HCT116 (cell line): ENCODE results near the gene OTUB2. TPM values are rescaled to one million over a fixed set of nuclear protein-coding genes. Genes with fewer than 3 reads are reported as not detected.

ENCODE experiments used
- ATAC-seq: fragments of 200-7000 bp; cut with Tn5 transposase; 2 replicates; pipeline ENCODE4 v1.9.1; 2020; ENCODE audit warnings: mild to moderate bottlenecking, moderate library complexity
- BruUV-seq: library from RNA; stranded (reverse); fragments of 400-500 nt; replicated peaks from 2 replicates; lab custom pipeline; 2021; lab: Mats Ljungman, UMichigan
- CTCF ChIA-PET: fragments of 300-600 bp; sonication (Branson Sonifier 250); formaldehyde crosslinking; loops from one replicate; lab custom pipeline; 2021; ENCODE audit warnings: antibody characterized with exemption; lab: Charles Lee
- POLR2A ChIA-PET: fragments of 300-600, 350-600 bp; sonication (Branson Sonifier 250); formaldehyde crosslinking; loops from one replicate; lab custom pipeline; 2021; ENCODE audit warnings: antibody characterized with exemption; lab: Charles Lee
- RAD21 ChIA-PET, 2 experiments: fragments of 300-600 bp; sonication (Branson Sonifier 250); formaldehyde crosslinking; loops; one replicate each; lab custom pipeline; 2023; ENCODE audit warnings: low total read pairs in 2 of 2; ENCODE audit not compliant: uncharacterized antibody in 2 of 2, unreplicated experiment in 2 of 2, low non-redundant PET in 1 of 2; lab: Charles Lee
- DNase-seq: peaks from one replicate; pipeline ENCODE4 v3.0.0-alpha.2; 2010; ENCODE audit warnings: low read depth, low spot score
- H2AFZ ChIP-seq: fragments of 200-600 bp; shearing (Covaris generic), sonication (generic); 2 replicates; pipeline ENCODE4 v1.6.1; 2017; ENCODE audit warnings: low read depth, mixed run types, mixed read lengths, antibody characterized with exemption, low read length; ENCODE audit not compliant: poor library complexity, severe bottlenecking
- H3K27ac ChIP-seq: 2 replicates; pipeline ENCODE4 v1.5.1; 2012; ENCODE audit warnings: low read depth, low read length
- H3K27me3 ChIP-seq: fragments of 200-600 bp; sonication (generic); 2 replicates; pipeline ENCODE4 v1.6.1; 2016; ENCODE audit warnings: mixed run types, low read length, mixed read lengths; ENCODE audit not compliant: insufficient read depth
- H3K36me3 ChIP-seq, 2 experiments: fragments of 200-500 bp in 1 of 2; fragments of 200-600 bp in 1 of 2; sonication (Bioruptor generic) in 1 of 2; sonication (generic) in 1 of 2; 2 replicates each; pipeline versions ENCODE4 v1.5.1 to v1.6.1; 2014 to 2016; ENCODE audit warnings: low read length in 2 of 2, inconsistent platforms in 1 of 2, mixed read lengths in 1 of 2, mixed run types in 1 of 2; ENCODE audit not compliant: insufficient read depth in 2 of 2, control insufficient read depth in 1 of 2
- H3K4me1 ChIP-seq, 2 experiments: fragments of 200-600 bp in 1 of 2; sonication (generic) in 1 of 2; 2 replicates each; pipeline versions ENCODE4 v1.5.1 to v1.6.1; 2012 to 2017; ENCODE audit warnings: low read length in 2 of 2, inconsistent platforms in 1 of 2, mild to moderate bottlenecking in 1 of 2, mixed read lengths in 1 of 2, mixed run types in 1 of 2, moderate library complexity in 1 of 2; ENCODE audit not compliant: insufficient read depth in 2 of 2, control insufficient read depth in 1 of 2
- H3K4me2 ChIP-seq: fragments of 200-600 bp; sonication (generic); 2 replicates; pipeline ENCODE4 v1.6.1; 2017; ENCODE audit warnings: mixed run types, low read length, mixed read lengths
- H3K4me3 ChIP-seq, 2 experiments: fragments of 200-600 bp in 1 of 2; sonication (generic) in 1 of 2; replicated peaks in 1 of 2; 2 replicates each; pipeline ENCODE4 v1.5.1; 2011 to 2016; ENCODE audit warnings: low read length in 2 of 2, control low read depth in 1 of 2, low read depth in 1 of 2, mild to moderate bottlenecking in 1 of 2, mixed read lengths in 1 of 2, mixed run types in 1 of 2
- H3K79me2 ChIP-seq: fragments of 200-600 bp; sonication (generic); 2 replicates; pipeline ENCODE4 v1.6.1; 2017; ENCODE audit warnings: mild to moderate bottlenecking, mixed run types, low read length, moderate library complexity, mixed read lengths; ENCODE audit not compliant: insufficient read depth
- H3K9ac ChIP-seq: fragments of 200-600 bp; sonication (generic); 2 replicates; pipeline ENCODE4 v1.6.1; 2016; ENCODE audit warnings: low read length, mixed read lengths
- H3K9me2 ChIP-seq: fragments of 200-600 bp; sonication (generic), shearing (Covaris generic); 2 replicates; pipeline ENCODE4 v1.6.1; 2017; ENCODE audit warnings: mixed run types, mild to moderate bottlenecking, moderate library complexity; ENCODE audit not compliant: insufficient read depth
- H3K9me3 ChIP-seq, 2 experiments: fragments of 200-500 bp in 1 of 2; fragments of 200-600 bp in 1 of 2; sonication (Bioruptor generic) in 1 of 2; sonication (generic) in 1 of 2; 2 replicates each; pipeline ENCODE4 v1.6.1; 2014 to 2017; ENCODE audit warnings: low read length in 2 of 2, mixed read lengths in 2 of 2, inconsistent platforms in 1 of 2, low read depth in 1 of 2, mild to moderate bottlenecking in 1 of 2, mixed run types in 1 of 2, moderate library complexity in 1 of 2; ENCODE audit not compliant: control insufficient read depth in 1 of 2, insufficient read depth in 1 of 2
- H4K20me1 ChIP-seq: fragments of 200-600 bp; sonication (generic), shearing (Covaris generic); 2 replicates; pipeline ENCODE4 v1.6.1; 2017; ENCODE audit warnings: mixed run types, mild to moderate bottlenecking, moderate library complexity; ENCODE audit not compliant: insufficient read depth
- ATF3 ChIP-seq: IDR thresholded peaks from 2 replicates; pipeline ENCODE4 v1.6.1; 2012
- CEBPB ChIP-seq: IDR thresholded peaks from 2 replicates; pipeline ENCODE4 v1.6.1; 2012; ENCODE audit warnings: low read depth
- EZH2phosphoT487 ChIP-seq: fragments of 200-600 bp; IDR thresholded peaks from 2 replicates; pipeline ENCODE4 v1.6.1; 2018; ENCODE audit warnings: antibody characterized with exemption, borderline replicate concordance
- FOSL1 ChIP-seq: IDR thresholded peaks from 2 replicates; pipeline ENCODE4 v1.6.1; 2012; ENCODE audit warnings: low read depth
- JUND ChIP-seq: IDR thresholded peaks from 2 replicates; pipeline ENCODE4 v1.6.1; 2012
- POLR2A ChIP-seq: IDR thresholded peaks from 2 replicates; pipeline ENCODE4 v1.7.0; 2011; ENCODE audit warnings: borderline replicate concordance; ENCODE audit not compliant: insufficient read depth, insufficient read length; ENCODE audit errors: extremely low read depth
- SIN3A ChIP-seq: IDR thresholded peaks from 2 replicates; pipeline ENCODE4 v1.6.1; 2012; ENCODE audit warnings: low read depth
- SP1 ChIP-seq: IDR thresholded peaks from 2 replicates; pipeline ENCODE4 v1.6.1; 2012; ENCODE audit warnings: low read depth
- SRF ChIP-seq: IDR thresholded peaks from 2 replicates; pipeline ENCODE4 v1.6.1; 2012; ENCODE audit warnings: low read depth
- TCF7L2 ChIP-seq: IDR thresholded peaks from 2 replicates; pipeline ENCODE4 v1.7.0; 2011; ENCODE audit warnings: borderline replicate concordance, inconsistent platforms; ENCODE audit not compliant: insufficient read depth, insufficient read length; ENCODE audit errors: extremely low read depth
- ZNF274 ChIP-seq: fragments of 200-500 bp; sonication (Bioruptor generic); IDR thresholded peaks from 2 replicates; pipeline ENCODE4 v1.6.1; 2014; ENCODE audit warnings: mild to moderate bottlenecking, low read depth, low read length, inconsistent platforms
- intact Hi-C: fragments of 100-400 bp; cut with micrococcal nuclease; formaldehyde crosslinking; loops from 2 replicates; pipeline ENCODE4 v1.10.0; 2022
- total RNA-seq: library from RNA; stranded (reverse); gene quantifications from one replicate; pipeline ENCODE4 v1.2.1, GENCODE V29; 2021; ENCODE audit not compliant: unreplicated experiment
- TF ChIP-seq, protein P1 (sequence below), 3 experiments: fragments of 200-600 bp in 1 of 3; sonication (generic) in 1 of 3; IDR thresholded peaks in 2 of 3; conservative IDR thresholded peaks in 1 of 3; 2 replicates each; pipeline ENCODE4 v1.5.1; 2012 to 2017; ENCODE audit warnings: low read depth in 2 of 3, low read length in 2 of 3, antibody characterized with exemption in 1 of 3, borderline replicate concordance in 1 of 3, control low read depth in 1 of 3, mild to moderate bottlenecking in 1 of 3, mixed read lengths in 1 of 3, mixed run types in 1 of 3, moderate library complexity in 1 of 3; ENCODE audit not compliant: insufficient read depth in 1 of 3

OTUB2 gene
- total RNA-seq, 1 experiment from 2014 or later, result 6.6 TPM

GRCh38 chr14:94031161-94031882 is 5.2 kb downstream of the OTUB2 start:
- ATAC-seq (no peak), DNase-seq (no peak)
- Histone ChIP-seq H3K27me3 (no peaks in the 10 kb centered on the region), H3K9me2 (no peaks in the 10 kb centered on the region), H3K4me3 (no peak overlapping the region), H3K79me2 (no peaks in the 10 kb centered on the region; the same call in 1 of the 2 replicates), H3K27ac (no peak overlapping the region), H3K4me2 (no peak overlapping the region), H3K4me1 (peaks cover 30 to 49% of the 10 kb centered on the region in 2 experiments), H2AFZ (no peak overlapping the region), H4K20me1 (no peaks in the 10 kb centered on the region), H3K36me3 (no peaks in the 10 kb centered on the region), H3K9me3 (peaks cover 0 to 4% of the 10 kb centered on the region in 2 experiments; a peak in 1 of 4 replicates), H3K9ac (no peak overlapping the region)
- intact Hi-C loops, result no loop called here
- ChIA-PET CTCF (no interaction called here), POLR2A (no interaction called here), RAD21 (no interaction called here)
- BruUV-seq, result no TSS peak
- TF ChIP-seq POLR2A (no peak), ATF3 (no peak), ZNF274 (no peak), FOSL1 (no peak), JUND (no peak)
- TF ChIP-seq, protein P1, sequence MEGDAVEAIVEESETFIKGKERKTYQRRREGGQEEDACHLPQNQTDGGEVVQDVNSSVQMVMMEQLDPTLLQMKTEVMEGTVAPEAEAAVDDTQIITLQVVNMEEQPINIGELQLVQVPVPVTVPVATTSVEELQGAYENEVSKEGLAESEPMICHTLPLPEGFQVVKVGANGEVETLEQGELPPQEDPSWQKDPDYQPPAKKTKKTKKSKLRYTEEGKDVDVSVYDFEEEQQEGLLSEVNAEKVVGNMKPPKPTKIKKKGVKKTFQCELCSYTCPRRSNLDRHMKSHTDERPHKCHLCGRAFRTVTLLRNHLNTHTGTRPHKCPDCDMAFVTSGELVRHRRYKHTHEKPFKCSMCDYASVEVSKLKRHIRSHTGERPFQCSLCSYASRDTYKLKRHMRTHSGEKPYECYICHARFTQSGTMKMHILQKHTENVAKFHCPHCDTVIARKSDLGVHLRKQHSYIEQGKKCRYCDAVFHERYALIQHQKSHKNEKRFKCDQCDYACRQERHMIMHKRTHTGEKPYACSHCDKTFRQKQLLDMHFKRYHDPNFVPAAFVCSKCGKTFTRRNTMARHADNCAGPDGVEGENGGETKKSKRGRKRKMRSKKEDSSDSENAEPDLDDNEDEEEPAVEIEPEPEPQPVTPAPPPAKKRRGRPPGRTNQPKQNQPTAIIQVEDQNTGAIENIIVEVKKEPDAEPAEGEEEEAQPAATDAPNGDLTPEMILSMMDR (IDR thresholded peaks at IDR 0.05 in 2 of 3, conservative IDR thresholded peaks at IDR 0.05 in 1 of 3; ENCODE audit: borderline replicate concordance in 1 of 3, insufficient read depth in 1 of 3, low read depth in 2 of 3, low read length in 2 of 3), result no peak

DNA sequence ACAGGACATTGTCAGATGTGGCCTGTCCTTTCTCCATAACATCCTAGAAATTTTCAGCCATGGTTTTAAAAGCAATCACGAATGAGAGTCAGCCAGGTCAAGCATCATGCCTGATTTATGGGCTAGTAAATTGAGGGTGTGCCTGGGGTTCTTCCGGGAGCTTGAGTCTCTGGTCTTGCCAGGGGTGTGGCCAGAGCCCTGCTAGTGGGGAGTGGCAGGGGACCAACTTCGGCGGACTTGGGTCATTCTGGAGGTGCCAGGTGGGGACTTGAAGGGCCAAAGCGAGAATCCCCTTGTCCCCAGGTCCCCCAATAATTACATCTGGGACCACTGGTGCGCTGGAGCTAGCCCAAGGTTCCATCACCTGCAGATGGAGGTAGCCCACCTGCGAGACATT is 5.7 kb downstream of the OTUB2 start:
- ChIA-PET RAD21 (no interaction called here), POLR2A (no interaction called here), CTCF (no interaction called here)
- Histone ChIP-seq H3K79me2 (no peaks in the 10 kb centered on the region; the same call in 1 of the 2 replicates), H3K36me3 (no peaks in the 10 kb centered on the region), H3K4me1 (peaks cover 31 to 50% of the 10 kb centered on the region in 2 experiments), H3K4me2 (no peak overlapping the region), H3K9me3 (peaks cover 0 to 4% of the 10 kb centered on the region in 2 experiments; a peak in 1 of 4 replicates), H3K9ac (no peak overlapping the region), H2AFZ (no peak overlapping the region), H3K4me3 (no peak overlapping the region), H3K9me2 (no peaks in the 10 kb centered on the region), H3K27ac (no peak overlapping the region), H3K27me3 (no peaks in the 10 kb centered on the region), H4K20me1 (no peaks in the 10 kb centered on the region)
- BruUV-seq, result no TSS peak
- intact Hi-C loops, result no loop called here
- DNase-seq (no peak), ATAC-seq (no peak)
- TF ChIP-seq, protein P1 (IDR thresholded peaks at IDR 0.05 in 2 of 3, conservative IDR thresholded peaks at IDR 0.05 in 1 of 3; ENCODE audit: borderline replicate concordance in 1 of 3, insufficient read depth in 1 of 3, low read depth in 2 of 3, low read length in 2 of 3), result no peak
- TF ChIP-seq SRF, result no peak
- no peak for TF ChIP-seq FOSL1
- TF ChIP-seq EZH2phosphoT487, result no peak
- no peak for TF ChIP-seq TCF7L2
- no peak for TF ChIP-seq SIN3A
- no peak for TF ChIP-seq POLR2A
- no peak for TF ChIP-seq SP1
- TF ChIP-seq ZNF274, result no peak
- no peak for TF ChIP-seq CEBPB
